HTERT RPE-1 (cell line): ENCODE data around the gene MEI1.
"Not testable (repeated sequence)": the region's sequence is repeated elsewhere in the genome, so short reads cannot be mapped to it uniquely, and the experiment has no call there.

ENCODE experiments used
- in situ Hi-C: fragments of 300-500 bp; cut with MboI; formaldehyde crosslinking; loops from 4 replicates; pipeline ENCODE4 v1.14.3; 2020; ENCODE audit warnings: low sequenced_read_pairs

MEI1 gene, protein sequence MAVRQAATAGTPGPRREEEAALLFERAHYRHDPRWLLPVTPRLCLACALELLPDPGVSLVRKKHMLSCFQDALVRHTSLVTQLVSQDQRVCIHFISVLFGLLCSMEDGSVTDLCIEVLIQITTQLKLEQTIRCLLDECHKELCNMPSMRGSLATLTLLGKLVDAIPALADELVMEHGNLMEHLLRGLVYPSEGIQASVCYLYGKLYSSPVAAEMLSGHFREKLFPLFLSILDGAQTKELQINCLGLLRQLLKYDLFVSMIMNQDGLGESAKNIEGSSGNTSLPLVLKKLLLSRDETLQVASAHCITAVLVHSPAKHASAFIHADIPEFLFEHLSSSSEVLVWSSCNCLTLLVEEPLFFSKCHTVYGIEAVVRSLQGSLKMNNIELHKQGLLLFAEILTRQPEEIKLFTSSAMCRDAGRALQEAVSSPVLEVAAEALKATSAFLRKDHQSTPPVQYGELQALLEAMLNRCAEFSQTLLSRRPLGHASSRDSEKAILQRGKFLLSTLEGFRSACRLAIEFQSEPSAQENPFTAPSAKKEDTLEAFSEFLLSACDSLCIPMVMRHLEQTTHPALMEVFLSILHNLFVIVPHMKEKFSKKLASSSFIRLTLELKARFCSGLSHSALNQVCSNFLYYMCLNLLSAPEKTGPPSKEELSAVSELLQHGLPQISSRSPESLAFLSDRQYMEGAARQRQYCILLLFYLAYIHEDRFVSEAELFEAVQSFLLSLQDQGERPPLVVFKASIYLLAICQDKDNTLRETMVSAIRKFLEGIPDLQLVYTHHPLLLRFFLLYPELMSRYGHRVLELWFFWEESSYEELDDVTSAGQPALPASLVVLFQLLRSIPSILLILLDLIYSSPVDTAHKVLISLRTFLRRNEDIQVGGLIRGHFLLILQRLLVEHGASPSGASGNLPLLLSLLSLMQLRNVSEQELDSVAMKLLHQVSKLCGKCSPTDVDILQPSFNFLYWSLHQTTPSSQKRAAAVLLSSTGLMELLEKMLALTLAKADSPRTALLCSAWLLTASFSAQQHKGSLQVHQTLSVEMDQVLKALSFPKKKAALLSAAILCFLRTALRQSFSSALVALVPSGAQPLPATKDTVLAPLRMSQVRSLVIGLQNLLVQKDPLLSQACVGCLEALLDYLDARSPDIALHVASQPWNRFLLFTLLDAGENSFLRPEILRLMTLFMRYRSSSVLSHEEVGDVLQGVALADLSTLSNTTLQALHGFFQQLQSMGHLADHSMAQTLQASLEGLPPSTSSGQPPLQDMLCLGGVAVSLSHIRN

DNA sequence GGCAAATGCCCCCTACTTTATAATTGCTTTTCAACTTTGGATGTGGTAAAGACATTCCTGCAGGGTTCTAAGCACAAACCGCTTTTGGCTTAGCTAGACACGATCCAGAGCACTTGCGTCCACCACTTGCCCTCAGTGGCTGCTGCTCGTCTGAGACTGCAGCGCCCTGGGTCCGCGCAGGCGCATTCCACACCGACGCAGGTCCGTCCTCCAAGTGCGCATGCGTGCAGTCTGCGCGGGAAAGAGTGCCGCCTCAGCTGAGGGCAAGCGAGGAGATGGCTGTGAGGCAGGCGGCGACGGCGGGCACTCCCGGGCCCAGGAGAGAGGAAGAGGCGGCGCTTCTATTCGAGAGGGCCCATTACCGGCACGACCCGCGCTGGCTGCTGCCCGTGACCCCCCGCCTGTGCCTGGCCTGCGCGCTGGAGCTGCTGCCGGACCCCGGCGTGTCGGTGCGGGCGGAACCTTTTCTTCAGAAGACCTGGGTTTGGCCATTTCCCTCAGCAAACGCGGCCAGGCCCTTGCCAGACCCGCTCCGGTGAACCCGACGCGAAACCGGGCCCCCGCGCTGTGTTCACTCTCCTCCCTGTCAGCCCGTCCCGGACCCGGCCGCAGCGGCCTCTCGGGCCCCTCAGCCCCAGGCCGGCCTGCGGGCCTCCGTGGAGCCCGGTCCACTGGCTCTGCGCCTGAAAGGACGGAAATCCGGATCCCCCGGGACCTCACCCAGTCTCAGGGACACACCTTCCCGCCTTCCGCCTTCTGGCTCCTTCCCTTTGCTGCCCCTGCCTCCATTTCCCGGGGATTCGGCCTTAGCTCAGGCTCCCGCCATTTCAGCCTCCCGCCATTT lies at the start of gene MEI1:
MEI1 (plus strand) TSS at position 240 of the 844 bp plus-strand sequence; CDS start at position 276, 36 bp downstream.
- in situ Hi-C loops, result no loop called here

- in situ Hi-C loops, result no loop called here
These were observed 49.1 kb upstream of the MEI1 start for GRCh38 chr22:41650229-41650628.

DNA sequence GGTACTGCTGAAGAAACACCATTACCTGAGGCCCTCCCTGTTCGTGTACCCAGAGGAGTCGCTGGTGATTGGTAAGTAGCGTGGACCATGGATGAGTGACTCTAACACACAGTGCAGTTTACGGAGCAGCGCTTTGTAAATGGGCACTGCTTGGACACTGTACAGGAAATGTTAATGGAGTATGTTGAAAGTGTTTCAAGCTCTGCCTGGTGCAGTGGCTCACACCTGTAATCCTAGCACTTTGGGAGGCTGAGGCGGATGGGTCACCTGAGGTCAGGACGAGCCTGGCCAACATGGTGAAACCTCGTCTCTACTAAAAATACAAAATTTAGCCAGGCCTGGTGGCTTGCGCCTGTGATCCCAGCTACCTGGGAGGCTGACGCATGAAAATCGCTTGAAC lies 48.5 kb upstream of the MEI1 start:
- in situ Hi-C loops, result no loop called here

DNA sequence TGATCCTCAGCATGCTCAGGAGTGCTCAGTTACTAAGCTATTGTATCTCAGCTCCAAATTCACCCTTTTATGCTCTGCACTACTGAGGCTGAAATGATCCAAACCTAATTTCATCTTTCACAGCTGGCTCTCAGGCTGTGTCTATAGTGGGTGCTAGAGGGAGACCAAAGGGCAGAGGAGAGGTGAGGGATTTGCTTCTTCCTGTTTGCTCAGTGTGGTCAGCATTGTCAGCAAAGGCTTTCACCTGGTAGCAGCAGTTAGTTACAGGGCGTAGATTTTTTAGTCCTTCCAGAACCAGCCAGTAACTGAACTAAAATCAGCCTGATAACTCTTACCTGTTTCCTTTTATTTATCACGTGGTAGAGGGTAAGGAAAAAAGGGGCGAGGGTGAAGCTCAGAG lies 45.0 kb upstream of the MEI1 start:
- in situ Hi-C loops, result no loop called here

DNA sequence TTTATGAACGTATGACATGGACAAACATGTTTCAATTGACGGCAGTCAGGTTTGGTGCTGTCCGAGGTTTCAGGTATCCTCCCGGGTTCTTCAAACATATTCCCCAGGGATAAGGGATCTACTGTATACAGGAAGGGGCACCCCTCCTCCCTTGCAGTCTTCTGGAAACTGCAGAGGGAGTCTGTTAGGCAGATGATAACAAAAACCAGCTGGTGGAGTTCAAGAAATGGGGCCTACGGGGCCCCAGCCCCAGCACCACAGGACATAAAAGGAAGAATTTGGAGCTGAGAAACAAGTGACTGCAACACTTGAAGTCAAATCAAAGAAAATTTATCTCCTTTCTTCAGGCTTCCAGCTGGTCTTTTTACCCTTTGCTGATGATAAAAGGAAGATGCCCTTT lies 42.7 kb upstream of the MEI1 start:
- in situ Hi-C loops, result no loop called here

- in situ Hi-C loops, result no loop called here
These were observed 41.6 kb upstream of the MEI1 start for GRCh38 chr22:41657709-41658108.

DNA sequence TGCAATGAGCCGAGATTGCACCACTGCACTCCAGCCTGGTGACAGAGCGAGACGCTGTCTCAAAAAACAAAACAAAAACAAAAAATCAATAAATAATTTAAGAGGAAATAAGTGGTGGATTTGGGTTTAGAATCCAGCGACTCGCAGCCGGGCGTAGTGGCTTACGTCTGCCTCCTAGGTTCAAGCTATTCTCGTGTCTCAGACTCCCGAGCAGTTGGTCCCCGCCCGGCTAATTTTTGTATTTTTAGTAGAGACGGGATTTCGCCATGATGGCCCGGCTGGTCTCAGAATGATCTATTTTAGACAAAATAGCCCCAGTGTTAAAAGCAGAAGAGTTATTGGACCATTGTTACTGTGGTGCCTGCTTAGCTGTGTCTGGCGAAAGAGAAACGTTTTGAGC lies 40.4 kb upstream of the MEI1 start:
- in situ Hi-C loops, result no loop called here

DNA sequence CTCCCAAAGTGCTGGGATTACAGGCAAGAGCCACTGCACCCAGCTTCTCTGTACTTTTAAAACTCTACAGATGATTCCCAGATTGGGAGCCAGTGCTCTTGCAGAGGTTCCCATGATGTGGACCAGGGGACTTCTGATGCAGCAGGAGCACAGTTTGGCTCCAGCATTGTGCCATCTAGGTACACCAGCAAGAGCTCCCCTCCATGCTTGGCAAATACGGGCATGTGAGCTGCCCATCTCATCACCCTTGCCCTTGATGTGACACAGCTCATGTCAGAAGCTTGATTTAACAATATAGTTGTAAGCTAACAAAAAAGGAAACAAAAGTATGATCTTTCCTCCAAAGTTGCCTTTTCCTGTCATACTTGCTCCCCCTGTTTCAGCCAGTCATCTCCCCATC lies 39.4 kb upstream of the MEI1 start:
- in situ Hi-C loops, result no loop called here

DNA sequence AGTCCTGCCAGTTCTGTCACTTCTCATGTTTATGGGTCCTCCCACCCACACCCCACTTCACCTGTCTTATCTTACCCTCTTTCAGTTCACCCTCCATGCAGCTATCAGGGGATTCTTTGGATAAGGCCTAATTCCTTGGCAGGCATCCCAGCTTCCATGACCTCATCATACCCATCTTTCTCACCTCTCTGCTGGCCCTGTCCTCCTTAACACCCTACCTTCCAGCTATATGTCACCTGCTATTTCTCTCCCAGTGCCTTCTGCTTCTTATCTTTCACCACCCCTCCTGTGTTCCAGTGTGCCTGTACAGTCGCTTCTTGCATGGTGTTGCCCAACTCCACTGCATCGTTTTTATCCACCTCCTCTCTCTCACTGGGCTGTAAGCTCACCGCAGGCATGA lies 38.9 kb upstream of the MEI1 start:
- in situ Hi-C loops, result no loop called here

DNA sequence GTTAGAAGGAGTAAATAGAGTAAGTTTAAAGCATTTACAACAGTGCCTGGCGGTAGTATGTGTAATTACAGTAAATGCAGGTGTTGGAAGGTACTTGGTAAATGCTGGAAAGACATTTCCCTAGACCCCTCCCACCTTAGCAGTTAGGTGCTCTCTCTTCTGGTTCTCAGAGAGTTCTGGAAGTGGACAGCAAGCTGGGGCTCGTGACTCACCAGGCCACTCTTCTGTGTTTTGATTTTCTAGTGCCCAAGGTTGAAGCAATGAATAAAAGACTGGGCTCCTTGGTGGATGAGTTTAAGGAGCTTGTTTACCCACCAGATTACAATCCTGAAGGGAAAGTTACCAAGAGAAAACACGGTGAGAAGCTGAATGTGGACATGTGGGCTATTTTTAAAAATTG lies 38.2 kb upstream of the MEI1 start:
- in situ Hi-C loops, result no loop called here

DNA sequence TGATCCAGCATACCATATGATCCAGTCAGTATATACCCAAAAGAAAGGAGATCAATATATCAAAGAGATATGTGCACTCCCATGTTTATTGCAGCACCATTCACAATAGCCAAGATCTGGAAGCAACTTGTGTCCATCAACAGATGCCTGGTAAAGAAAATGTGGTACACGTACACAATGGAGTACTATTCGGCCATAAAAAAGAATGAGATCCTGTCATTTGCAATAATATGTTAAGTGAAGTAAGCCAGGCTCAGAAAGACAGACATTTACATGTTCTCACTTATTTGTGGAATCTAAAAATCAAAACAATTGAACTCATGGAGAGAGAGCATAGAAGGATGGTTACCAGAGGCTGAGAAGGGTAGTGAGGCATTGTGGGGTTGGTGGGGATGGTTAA lies 37.6 kb upstream of the MEI1 start:
- in situ Hi-C loops, result no loop called here

GRCh38 chr22:41663594-41663993 lies 35.7 kb upstream of the MEI1 start:
- in situ Hi-C loops, result not testable (repeated sequence)

GRCh38 chr22:41664490-41664889 lies 34.8 kb upstream of the MEI1 start:
- in situ Hi-C loops, result no loop called here

DNA sequence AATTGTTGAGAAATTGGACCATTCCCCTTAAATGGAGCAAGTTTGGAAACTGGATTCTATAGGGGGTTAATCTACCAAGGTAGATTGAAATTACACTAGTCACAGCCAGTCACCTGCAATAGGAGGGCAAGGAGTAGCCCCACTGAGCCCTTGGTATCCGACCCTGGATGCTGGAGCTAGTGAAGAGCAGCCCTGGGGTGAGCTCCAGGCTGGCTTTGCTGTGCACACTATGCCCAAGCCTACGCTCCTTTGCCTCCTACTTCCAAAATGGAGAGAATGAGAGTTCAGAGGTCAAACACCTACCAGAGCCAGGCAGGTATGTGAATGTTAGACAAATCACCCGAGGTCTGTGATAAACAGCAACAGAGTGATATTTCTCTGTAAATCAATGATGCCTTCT lies 34.4 kb upstream of the MEI1 start:
- in situ Hi-C loops, result no loop called here

- in situ Hi-C loops, result no loop called here
These were observed 30.1 kb upstream of the MEI1 start for GRCh38 chr22:41668971-41669911.

- in situ Hi-C loops, result not testable (repeated sequence)
These were observed 27.2 kb upstream of the MEI1 start for GRCh38 chr22:41672096-41672495.

- in situ Hi-C loops, result no loop called here
These were observed 26.4 kb upstream of the MEI1 start for GRCh38 chr22:41672780-41673509.

- in situ Hi-C loops, result no loop called here
These were observed 24.4 kb upstream of the MEI1 start for GRCh38 chr22:41674846-41675340.
